SK-N-SH (cell line): ENCODE data around the gene YDJC.

Experiments used
- CTCF ChIP-seq: fragments of 200-600 bp; sonication (generic); IDR thresholded peaks from 2 replicates; pipeline ENCODE4 v1.6.1; 2017; ENCODE audit warnings: antibody characterized with exemption, mild to moderate bottlenecking, moderate library complexity
- EP300 ChIP-seq, 2 experiments: IDR thresholded peaks; 2 replicates each; pipeline versions ENCODE4 v1.4.0 to v1.6.1; 2012; ENCODE audit warnings: borderline replicate concordance in 1 of 2, low read depth in 1 of 2, low read length in 1 of 2
- FOXJ3 ChIP-seq: sonication (generic); formaldehyde crosslinking; IDR thresholded peaks from 2 replicates; pipeline ENCODE4 v1.5.1; 2020; ENCODE audit warnings: mild to moderate bottlenecking, missing genetic modification reagents
- IRF3 ChIP-seq: fragments of 150-350 bp; IDR thresholded peaks from 2 replicates; pipeline ENCODE4 v1.6.1; 2016; ENCODE audit warnings: mild to moderate bottlenecking, low read depth, low read length
- JUND ChIP-seq: IDR thresholded peaks from 2 replicates; pipeline ENCODE4 v1.4.0; 2012
- RCOR1 ChIP-seq: fragments of 150-350 bp; IDR thresholded peaks from 2 replicates; pipeline ENCODE4 v1.6.1; 2017; ENCODE audit warnings: antibody characterized with exemption, low read length
- SIN3A ChIP-seq: IDR thresholded peaks from 2 replicates; pipeline ENCODE4 v1.6.1; 2012; ENCODE audit warnings: low read depth, mild to moderate bottlenecking, low read length, moderate library complexity, borderline replicate concordance
- ZBTB33 ChIP-seq: IDR thresholded peaks from 2 replicates; pipeline ENCODE4 v1.4.0; 2012; ENCODE audit warnings: low read depth, borderline replicate concordance

- TF ChIP-seq FOXJ3 = no peak
- no peak for TF ChIP-seq RCOR1
- no peak for TF ChIP-seq IRF3
- TF ChIP-seq JUND = no peak
- no peak for TF ChIP-seq SIN3A
- TF ChIP-seq CTCF = no peak
- no peak for TF ChIP-seq EP300 (IDR thresholded peaks at IDR 0.05; ENCODE audit: borderline replicate concordance in 1 of 2, low read depth in 1 of 2, low read length in 1 of 2)
- TF ChIP-seq ZBTB33 = no peak
Observed at GRCh38 chr22:21633481-21633880, 3.7 kb upstream of the YDJC start.
